ENCODE measurements around the gene NRBF2.
"Not testable (repeated sequence)": the region's sequence is repeated elsewhere in the genome, so short reads cannot be mapped to it uniquely, and the experiment has no call there.

The NRBF2 gene

GRCh38 chr10:63133056-63133820 is at the start of gene NRBF2:
NRBF2 (plus strand) TSS chr10:63133328; CDS start chr10:63133471, 143 bp downstream.
- Histone ChIP-seq H3F3A (ENCODE audit: low read depth) (no peaks in the 10 kb centered on the region), H3K4me2 (ENCODE audit: low read depth, low read length, poor library complexity, severe bottlenecking) (peak within 1 kb of the TSS; percentile 98), H3K9me2 (replicated peaks; ENCODE audit: low read depth, low read length) (no peaks in the 10 kb centered on the region), H3K36me3 (ENCODE audit: insufficient read depth, low read length) (no peaks in the 10 kb centered on the region), H3K4me3 (ENCODE audit: low read length, poor library complexity, severe bottlenecking) (peak within 1 kb of the TSS; percentile 93), H3K9me3 (ENCODE audit: insufficient read depth, low read depth, low read length) (no peaks in the 10 kb centered on the region), H3K9ac (ENCODE audit: low read depth, low read length, poor library complexity, severe bottlenecking) (peak within 1 kb of the TSS; percentile 94), H3K27me3 (ENCODE audit: insufficient read depth, low read length, poor library complexity, severe bottlenecking) (peaks cover 45% of the 10 kb centered on the region), H3K79me2 (ENCODE audit: insufficient read depth, low read length) (peaks cover 49% of the 10 kb centered on the region), H2AFZ (ENCODE audit: low read length) (peak within 1 kb of the TSS; percentile 96), H4K20me1 (ENCODE audit: insufficient read depth, low read length, poor library complexity, severe bottlenecking) (peaks cover 34% of the 10 kb centered on the region), H3K4me1 (ENCODE audit: insufficient read depth, low read length, poor library complexity, severe bottlenecking) (peaks cover 36% of the 10 kb centered on the region)
- TF ChIP-seq CTCF (conservative IDR thresholded peaks at IDR 0.05; ENCODE audit: low read length) (peak; percentile 39), EZH2phosphoT487 (IDR thresholded peaks at IDR 0.05; ENCODE audit: borderline replicate concordance) (no peak)

DNA sequence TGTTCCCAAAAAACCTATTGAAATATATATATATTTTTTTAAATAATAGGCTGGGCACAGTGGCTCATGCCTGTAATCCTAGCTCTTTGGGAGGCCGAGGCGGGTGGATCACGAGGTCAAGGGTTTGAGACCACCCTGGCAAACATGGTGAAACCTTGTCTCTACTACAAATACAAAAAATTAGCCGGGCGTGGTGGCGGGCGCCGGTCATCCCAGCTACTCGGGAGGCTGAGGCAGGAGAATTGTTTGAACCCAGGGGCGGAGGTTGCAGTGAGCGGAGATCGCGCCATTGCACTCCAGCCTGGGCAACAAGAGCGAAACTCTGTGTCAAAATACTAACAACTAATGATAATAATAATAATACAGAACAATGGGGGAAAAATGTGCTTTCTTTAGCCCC is 49.7 kb upstream of the NRBF2 start:
- not testable (repeated sequence) for H3K9me2 ChIP-seq (replicated peaks; ENCODE audit: low read depth, low read length); H3K36me3 ChIP-seq (ENCODE audit: insufficient read depth, low read length); H3K27me3 ChIP-seq (ENCODE audit: insufficient read depth, low read length, poor library complexity, severe bottlenecking); H3K4me2 ChIP-seq (ENCODE audit: low read depth, low read length, poor library complexity, severe bottlenecking); H3K4me3 ChIP-seq (ENCODE audit: low read length, poor library complexity, severe bottlenecking); H3K4me1 ChIP-seq (ENCODE audit: insufficient read depth, low read length, poor library complexity, severe bottlenecking); H3K9ac ChIP-seq (ENCODE audit: low read depth, low read length, poor library complexity, severe bottlenecking); H3K79me2 ChIP-seq (ENCODE audit: insufficient read depth, low read length); H3K9me3 ChIP-seq (ENCODE audit: insufficient read depth, low read depth, low read length); H2AFZ ChIP-seq (ENCODE audit: low read length); H3F3A ChIP-seq (ENCODE audit: low read depth); H4K20me1 ChIP-seq (ENCODE audit: insufficient read depth, low read length, poor library complexity, severe bottlenecking)

DNA sequence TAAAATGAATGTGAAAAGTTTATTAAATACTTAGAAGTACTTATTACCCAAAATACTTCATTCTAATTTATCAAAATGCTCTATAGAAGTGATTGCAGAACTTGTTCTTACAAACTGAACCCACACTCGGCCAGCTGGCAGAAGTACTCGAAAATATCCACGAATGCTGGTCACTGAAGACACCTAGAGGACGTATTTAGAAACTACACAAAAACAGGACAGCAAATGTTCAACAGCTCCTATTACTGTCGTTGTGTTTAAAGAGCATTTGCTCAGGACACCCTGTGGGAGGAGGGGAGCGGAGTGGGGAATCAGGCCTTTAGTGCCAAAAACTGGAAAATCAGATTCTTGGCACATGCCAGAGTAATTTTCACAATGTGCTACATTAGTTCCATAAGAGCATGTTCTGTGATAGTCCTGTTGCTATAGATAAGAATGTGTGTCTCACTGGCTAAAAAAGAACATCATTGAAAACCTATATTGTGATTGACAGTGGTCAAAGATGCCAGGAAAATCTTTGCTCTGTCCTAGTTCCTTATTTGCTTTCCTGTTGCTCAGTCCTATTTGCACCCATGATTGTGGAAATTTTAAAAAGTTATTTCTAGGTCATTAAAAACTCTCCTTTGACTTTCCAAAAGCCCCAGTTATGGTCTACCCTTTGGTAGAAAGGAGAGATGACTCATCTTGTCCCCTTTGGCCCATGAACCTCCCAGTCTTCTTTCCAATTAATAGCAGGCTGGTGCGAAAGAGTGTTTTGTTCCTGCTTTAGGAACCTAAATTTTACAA is 49.0 kb upstream of the NRBF2 start:
- TF ChIP-seq CTCF (conservative IDR thresholded peaks at IDR 0.05; ENCODE audit: low read length) (peak; percentile 85), EZH2phosphoT487 (IDR thresholded peaks at IDR 0.05; ENCODE audit: borderline replicate concordance) (no peak)
- Histone ChIP-seq H3K4me2 (ENCODE audit: low read depth, low read length, poor library complexity, severe bottlenecking) (no peak overlapping the region), H3K79me2 (ENCODE audit: insufficient read depth, low read length) (no peaks in the 10 kb centered on the region), H3K27me3 (ENCODE audit: insufficient read depth, low read length, poor library complexity, severe bottlenecking) (no peaks in the 10 kb centered on the region), H3K9me3 (ENCODE audit: insufficient read depth, low read depth, low read length) (no peaks in the 10 kb centered on the region), H3F3A (ENCODE audit: low read depth) (no peaks in the 10 kb centered on the region), H4K20me1 (ENCODE audit: insufficient read depth, low read length, poor library complexity, severe bottlenecking) (no peaks in the 10 kb centered on the region), H3K9ac (ENCODE audit: low read depth, low read length, poor library complexity, severe bottlenecking) (no peak overlapping the region), H3K9me2 (replicated peaks; ENCODE audit: low read depth, low read length) (no peaks in the 10 kb centered on the region), H3K4me3 (ENCODE audit: low read length, poor library complexity, severe bottlenecking) (no peak overlapping the region), H3K4me1 (ENCODE audit: insufficient read depth, low read length, poor library complexity, severe bottlenecking) (no peaks in the 10 kb centered on the region), H3K36me3 (ENCODE audit: insufficient read depth, low read length) (no peaks in the 10 kb centered on the region), H2AFZ (ENCODE audit: low read length) (no peak overlapping the region)
